GM12874 (cell line): Measurements from ENCODE around the gene SEC22C.

Source experiments
- CTCF ChIP-seq: IDR thresholded peaks from 2 replicates; pipeline ENCODE4 v1.5.1; 2011; ENCODE audit warnings: low read depth, mild to moderate bottlenecking, control low read depth, low read length, moderate library complexity; ENCODE audit not compliant: insufficient read depth

Gene SEC22C

GRCh38 chr3:42590989-42591756, 9.4 kb upstream of the SEC22C start:
- TF ChIP-seq CTCF, result no peak

DNA sequence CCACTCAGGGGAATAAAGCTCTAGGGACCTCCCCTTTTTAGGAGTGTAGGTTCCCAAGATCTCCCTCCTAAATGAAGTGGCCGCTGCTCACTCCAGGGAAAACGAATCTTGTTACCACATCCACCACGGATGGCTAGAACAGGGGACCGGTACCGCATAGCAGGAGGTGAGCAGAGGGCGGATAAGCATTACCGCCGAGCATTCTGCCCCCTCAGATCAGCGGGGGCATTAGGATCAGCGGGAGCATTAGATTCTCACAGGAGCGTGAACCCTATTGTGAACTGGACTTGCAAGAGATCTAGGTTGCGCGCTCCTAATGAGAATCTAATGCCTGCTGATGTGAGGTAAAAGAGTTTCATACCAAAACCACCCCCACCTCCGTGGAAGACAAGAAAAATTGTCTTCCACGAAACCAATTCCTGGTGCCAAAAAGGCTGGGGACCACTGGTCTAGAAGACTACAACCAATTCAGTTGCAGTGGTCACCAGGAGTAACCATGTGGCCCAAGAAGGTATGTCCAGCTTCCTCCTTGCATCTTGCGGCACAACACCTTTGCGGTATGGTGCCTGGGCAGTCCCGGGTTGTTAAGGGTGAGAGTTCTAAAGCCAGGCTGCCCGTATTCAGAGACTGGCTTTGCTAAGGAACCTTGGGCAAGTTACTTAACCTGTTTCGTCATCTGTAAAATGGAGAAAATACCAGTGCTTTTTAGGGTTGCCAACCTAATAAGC, 7.8 kb upstream of the SEC22C start:
- no peak for TF ChIP-seq CTCF

- TF ChIP-seq CTCF, result no peak
Observed at GRCh38 chr3:42588625-42589024, 6.9 kb upstream of the SEC22C start.

GRCh38 chr3:42582474-42583070, 805 bp upstream of the SEC22C start:
- TF ChIP-seq CTCF, result no peak

DNA sequence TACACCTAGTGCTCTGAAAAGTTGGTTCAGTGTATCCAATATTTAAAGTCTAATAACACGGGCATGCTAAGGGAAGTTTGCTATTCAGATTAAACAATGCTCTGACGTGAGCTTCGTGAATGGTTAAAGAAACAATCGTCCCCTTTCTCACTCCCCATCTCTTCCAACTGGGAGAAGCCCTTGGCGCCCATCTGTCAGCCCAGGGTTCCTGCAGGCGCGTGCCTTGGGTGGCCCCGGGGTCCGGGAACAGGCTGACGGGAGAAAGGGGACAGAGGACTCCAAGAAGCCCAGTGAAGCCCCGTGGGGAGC, 413 bp downstream of the SEC22C start:
- no peak for TF ChIP-seq CTCF

DNA sequence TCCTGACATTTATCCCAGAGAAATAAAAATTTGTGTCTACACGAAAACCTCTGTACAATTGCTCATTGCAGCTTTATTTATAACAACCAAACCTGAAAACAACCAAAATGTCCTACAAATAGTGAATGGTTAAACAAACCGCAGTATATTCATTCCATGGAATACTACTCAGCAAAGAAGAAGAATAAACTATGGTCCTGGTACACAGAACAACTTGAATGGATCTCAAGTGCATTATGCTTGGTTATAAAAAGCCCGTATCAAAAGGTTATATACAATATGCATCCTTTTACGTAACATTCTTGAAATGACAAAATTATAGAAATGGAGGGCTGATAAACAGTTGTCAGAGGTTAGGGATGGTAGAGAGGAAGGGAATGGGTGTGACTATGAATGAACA, 3.7 kb downstream of the SEC22C start:
- no peak for TF ChIP-seq CTCF

- TF ChIP-seq CTCF, result no peak
Observed at GRCh38 chr3:42575137-42575741, 6.5 kb downstream of the SEC22C start.
